ENCODE data around the gene KIAA1191.
"Not testable (repeated sequence)": the region's sequence is repeated elsewhere in the genome, so short reads cannot be mapped to it uniquely, and the experiment has no call there.

KIAA1191 gene

GRCh38 chr5:176361437-176362232, at the start of gene KIAA1191:
Gene KIAA1191, minus strand, starts transcription at chr5:176361764. Its CDS starts 2,256 bp downstream, at chr5:176359508.
- peak; percentile 78 to 92 (median 82) for DNase-seq (ENCODE audit: low read depth in 4 of 4, low spot score in 1 of 4)

GRCh38 chr5:176410486-176411180, 49.1 kb upstream of the KIAA1191 start:
- no peak for DNase-seq (ENCODE audit: low read depth in 4 of 4, low spot score in 1 of 4)

- no peak for DNase-seq (ENCODE audit: low read depth in 4 of 4, low spot score in 1 of 4)
These were observed 48.2 kb upstream of the KIAA1191 start for GRCh38 chr5:176409765-176410164.

GRCh38 chr5:176408590-176408989, 47.0 kb upstream of the KIAA1191 start:
- DNase-seq (ENCODE audit: low read depth in 4 of 4, low spot score in 1 of 4): no peak

GRCh38 chr5:176408252-176408573, 46.6 kb upstream of the KIAA1191 start:
- DNase-seq (ENCODE audit: low read depth in 4 of 4, low spot score in 1 of 4): not testable (repeated sequence)

GRCh38 chr5:176407456-176408251, 46.1 kb upstream of the KIAA1191 start:
- DNase-seq (ENCODE audit: low read depth in 4 of 4, low spot score in 1 of 4): no peak

- DNase-seq (ENCODE audit: low read depth in 4 of 4, low spot score in 1 of 4): no peak
These were observed 45.0 kb upstream of the KIAA1191 start for GRCh38 chr5:176406436-176407052.

- no peak for DNase-seq (ENCODE audit: low read depth in 4 of 4, low spot score in 1 of 4)
These were observed 44.3 kb upstream of the KIAA1191 start for GRCh38 chr5:176405656-176406435.

- no peak for DNase-seq (ENCODE audit: low read depth in 4 of 4, low spot score in 1 of 4)
These were observed 40.0 kb upstream of the KIAA1191 start for GRCh38 chr5:176401281-176402205.

- no peak for DNase-seq (ENCODE audit: low read depth in 4 of 4, low spot score in 1 of 4)
These were observed 39.0 kb upstream of the KIAA1191 start for GRCh38 chr5:176400382-176401156.

- DNase-seq (ENCODE audit: low read depth in 4 of 4, low spot score in 1 of 4): no peak
These were observed 36.3 kb upstream of the KIAA1191 start for GRCh38 chr5:176397736-176398420.

- no peak for DNase-seq (ENCODE audit: low read depth in 4 of 4, low spot score in 1 of 4)
These were observed 34.8 kb upstream of the KIAA1191 start for GRCh38 chr5:176396330-176396729.

GRCh38 chr5:176394881-176395675, 33.5 kb upstream of the KIAA1191 start:
- DNase-seq (ENCODE audit: low read depth in 4 of 4, low spot score in 1 of 4): no peak

- no peak for DNase-seq (ENCODE audit: low read depth in 4 of 4, low spot score in 1 of 4)
These were observed 32.5 kb upstream of the KIAA1191 start for GRCh38 chr5:176394096-176394495.

- DNase-seq (ENCODE audit: low read depth in 4 of 4, low spot score in 1 of 4): no peak
These were observed 31.0 kb upstream of the KIAA1191 start for GRCh38 chr5:176392526-176392925.

- no peak for DNase-seq (ENCODE audit: low read depth in 4 of 4, low spot score in 1 of 4)
These were observed 30.4 kb upstream of the KIAA1191 start for GRCh38 chr5:176391999-176392398.

GRCh38 chr5:176391479-176391878, 29.9 kb upstream of the KIAA1191 start:
- no peak for DNase-seq (ENCODE audit: low read depth in 4 of 4, low spot score in 1 of 4)

Data from stimulated activated CD4-positive, alpha-beta T cell treated with anti-CD3 and anti-CD28 coated beads, Interleukin-1b, Interleukin-23, amount 100 ng/mL, for 24 hours (primary cell).